GM23338 (cell line): ENCODE data around the gene TAS2R40. TPM values are rescaled to one million over a fixed set of nuclear protein-coding genes. Genes with fewer than 3 reads are reported as not detected.

Experiments
- ATAC-seq: fragments of 200-7000 bp; cut with Tn5 transposase; 3 replicates; pipeline ENCODE4 v1.9.1; 2020
- DNase-seq: peaks from one replicate; pipeline ENCODE4 v3.0.0-alpha.2; 2015; ENCODE audit warnings: low spot score
- H2AFZ ChIP-seq: fragments of 200-600 bp; sonication (generic); 2 replicates; pipeline ENCODE4 v1.8.0; 2016; ENCODE audit warnings: antibody characterized with exemption, mild to moderate bottlenecking, moderate library complexity
- H3F3A ChIP-seq: fragments of 200-600 bp; sonication (generic); replicated peaks from 2 replicates; pipeline ENCODE4 v1.8.0; 2017; ENCODE audit warnings: antibody characterized with exemption, mixed run types, low read depth
- H3K27ac ChIP-seq: fragments of 200-600 bp; sonication (generic); 2 replicates; pipeline ENCODE4 v1.6.1; 2016; ENCODE audit warnings: low read depth
- H3K27me3 ChIP-seq: fragments of 200-600 bp; sonication (generic); 2 replicates; pipeline ENCODE4 v1.8.0; 2016; ENCODE audit warnings: mild to moderate bottlenecking, mixed run types, moderate library complexity; ENCODE audit not compliant: insufficient read depth
- H3K36me3 ChIP-seq: fragments of 200-600 bp; sonication (generic); 2 replicates; pipeline ENCODE4 v1.8.0; 2016; ENCODE audit warnings: mild to moderate bottlenecking; ENCODE audit not compliant: insufficient read depth
- H3K4me1 ChIP-seq: fragments of 200-600 bp; sonication (generic); 2 replicates; pipeline ENCODE4 v1.8.0; 2016; ENCODE audit warnings: mild to moderate bottlenecking, moderate library complexity; ENCODE audit not compliant: insufficient read depth
- H3K4me2 ChIP-seq: fragments of 200-600 bp; sonication (generic); 2 replicates; pipeline ENCODE4 v1.7.1; 2017; ENCODE audit warnings: mixed run types
- H3K4me3 ChIP-seq: fragments of 200-600 bp; sonication (generic); 2 replicates; pipeline ENCODE4 v1.6.1; 2016; ENCODE audit warnings: mixed run types
- H3K79me2 ChIP-seq: fragments of 200-600 bp; sonication (generic); replicated peaks from 2 replicates; pipeline ENCODE4 v1.8.0; 2017; ENCODE audit warnings: mild to moderate bottlenecking; ENCODE audit not compliant: insufficient read depth
- H3K9me2 ChIP-seq: fragments of 200-600 bp; sonication (generic); 2 replicates; pipeline ENCODE4 v1.8.0; 2017; ENCODE audit not compliant: insufficient read depth
- H4K20me1 ChIP-seq: fragments of 200-600 bp; sonication (generic); replicated peaks from 2 replicates; pipeline ENCODE4 v1.8.0; 2017; ENCODE audit warnings: mild to moderate bottlenecking; ENCODE audit not compliant: insufficient read depth
- H3K27ac Mint-ChIP-seq: 2 replicates; pipeline ENCODE4 v1.8.0; 2020; ENCODE audit warnings: inconsistent platforms, mild to moderate bottlenecking, moderate library complexity, mixed read lengths
- H3K27me3 Mint-ChIP-seq: 3 replicates; pipeline ENCODE4 v1.8.0; 2022; ENCODE audit warnings: low read depth, mild to moderate bottlenecking, moderate library complexity, mixed read lengths, inconsistent platforms; ENCODE audit not compliant: insufficient read depth, poor library complexity
- H3K36me3 Mint-ChIP-seq: 3 replicates; pipeline ENCODE4 v1.8.0; 2021; ENCODE audit warnings: low read depth, mild to moderate bottlenecking, inconsistent platforms, moderate library complexity, mixed read lengths
- H3K4me1 Mint-ChIP-seq: 3 replicates; pipeline ENCODE4 v1.8.0; 2020; ENCODE audit warnings: mild to moderate bottlenecking, inconsistent platforms, mixed read lengths
- H3K4me3 Mint-ChIP-seq: 3 replicates; pipeline ENCODE4 v1.8.0; 2021; ENCODE audit warnings: moderate library complexity, mild to moderate bottlenecking, inconsistent platforms, mixed read lengths
- H3K9me3 Mint-ChIP-seq: 3 replicates; pipeline ENCODE4 v1.8.0; 2020; ENCODE audit warnings: moderate library complexity, mild to moderate bottlenecking, inconsistent platforms, mixed read lengths
- CTCF ChIP-seq, 2 experiments: fragments of 200-600 bp in 1 of 2; sonication (generic) in 1 of 2; conservative IDR thresholded peaks; 2 replicates each; pipeline versions ENCODE4 v1.5.1 to v1.6.1; 2016 to 2017; ENCODE audit warnings: antibody characterized with exemption in 2 of 2, low read depth in 2 of 2, mild to moderate bottlenecking in 2 of 2, moderate library complexity in 1 of 2
- EZH2 ChIP-seq: fragments of 200-600 bp; sonication (generic); IDR thresholded peaks from one replicate; pipeline ENCODE4 v1.8.0; 2017; ENCODE audit warnings: antibody characterized with exemption, mild to moderate bottlenecking, low read depth; ENCODE audit not compliant: unreplicated experiment
- EZH2phosphoT487 ChIP-seq: fragments of 200-600 bp; sonication (generic); IDR thresholded peaks from one replicate; pipeline ENCODE4 v1.8.1; 2018; ENCODE audit warnings: antibody characterized with exemption; ENCODE audit not compliant: unreplicated experiment
- NANOG ChIP-seq: IDR thresholded peaks from 2 replicates; pipeline ENCODE4 v1.6.1; 2016; ENCODE audit warnings: antibody characterized with exemption, borderline replicate concordance
- POLR2AphosphoS5 ChIP-seq: IDR thresholded peaks from 2 replicates; pipeline ENCODE4 v1.6.1; 2016; ENCODE audit warnings: antibody characterized with exemption, low read depth
- REST ChIP-seq: IDR thresholded peaks from one replicate; pipeline ENCODE4 v1.6.1; 2018; ENCODE audit warnings: antibody characterized with exemption; ENCODE audit not compliant: unreplicated experiment
- STAT1 ChIP-seq: IDR thresholded peaks from one replicate; pipeline ENCODE4 v1.6.1; 2016; ENCODE audit warnings: antibody characterized with exemption; ENCODE audit not compliant: unreplicated experiment
- ZNF114 ChIP-seq: fragments of 250-450 bp; sonication (Bioruptor Pico); IDR thresholded peaks from 2 replicates; pipeline ENCODE4 v1.5.0; 2020; ENCODE audit warnings: mild to moderate bottlenecking, moderate library complexity
- ZNF462 ChIP-seq: fragments of 250-450 bp; sonication (Bioruptor Pico); IDR thresholded peaks from 2 replicates; pipeline ENCODE4 v1.5.0; 2020; ENCODE audit warnings: mild to moderate bottlenecking, moderate library complexity
- polyA plus RNA-seq: library from polyadenylated mRNA; unstranded; fragments of >200 nt; fragmentation: Nextera tagmentation; extraction: Ambion mirVana; gene quantifications from 2 replicates; pipeline ENCODE4 v1.2.1, GENCODE V29; 2016
- total RNA-seq: library from RNA; depleted of rRNA; stranded (reverse); fragments of >200 nt; shearing (Covaris generic); gene quantifications from 2 replicates; pipeline ENCODE4 v1.2.3, GENCODE V29; 2014
- TF ChIP-seq, protein P1 (sequence below): IDR thresholded peaks from 2 replicates; pipeline ENCODE4 v1.6.1; 2016; ENCODE audit warnings: antibody characterized with exemption

TAS2R40 gene
- total and polyA plus RNA-seq, 2 experiments from 2014 or later, result not detected

DNA sequence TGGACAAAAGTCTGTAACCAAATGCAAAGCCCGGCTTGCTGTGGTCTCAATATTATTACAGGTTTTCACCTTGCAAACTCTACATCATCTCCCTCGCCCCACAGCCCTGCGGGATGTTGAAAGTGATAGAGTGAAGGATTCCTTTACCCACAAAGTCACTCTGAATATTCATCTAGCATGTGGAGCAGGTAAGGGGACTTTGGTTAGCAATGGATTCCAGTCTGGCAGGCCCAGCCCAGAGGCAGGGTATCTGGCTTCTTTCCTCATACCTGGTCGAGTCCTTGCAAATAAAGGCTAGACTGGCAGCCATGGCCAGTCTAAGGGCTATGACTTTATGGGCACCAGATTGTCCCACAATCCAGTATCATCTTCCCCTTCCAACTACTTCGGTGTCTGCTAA is 3.2 kb downstream of the TAS2R40 start:
- DNase-seq (no peak), ATAC-seq (no peak)
- Mint-ChIP-seq H3K27me3 (no peaks in the 10 kb centered on the region), H3K36me3 (no peaks in the 10 kb centered on the region), H3K9me3 (no peaks in the 10 kb centered on the region), H3K4me3 (no peak overlapping the region), H3K27ac (no peak overlapping the region), H3K4me1 (peaks cover 9% of the 10 kb centered on the region; the same call in 2 of the 3 replicates)
- no peak overlapping the region for H3K27ac ChIP-seq
- H3F3A ChIP-seq, result no peaks in the 10 kb centered on the region
- H3K27me3 ChIP-seq, result no peaks in the 10 kb centered on the region
- H3K4me2 ChIP-seq, result no peak overlapping the region
- H3K36me3 ChIP-seq, result no peaks in the 10 kb centered on the region
- peak overlapping the region; percentile 47; the same call in 1 of the 2 replicates for H2AFZ ChIP-seq
- no peak for TF ChIP-seq ZNF462 (CRISPR knock-in tag)
- TF ChIP-seq ZNF114 (CRISPR knock-in tag), result no peak
- H3K4me3 ChIP-seq, result no peak overlapping the region
- H4K20me1 ChIP-seq, result no peaks in the 10 kb centered on the region
- H3K9me2 ChIP-seq, result no peaks in the 10 kb centered on the region
- no peaks in the 10 kb centered on the region for H3K79me2 ChIP-seq
- H3K4me1 ChIP-seq, result peaks cover 15% of the 10 kb centered on the region

- ATAC-seq (no peak), DNase-seq (no peak)
- H3K27me3 Mint-ChIP-seq, result no peaks in the 10 kb centered on the region
- no peak overlapping the region for H3K4me3 ChIP-seq
- H3K4me3 Mint-ChIP-seq, result no peak overlapping the region
- H3K27ac ChIP-seq, result no peak overlapping the region
- no peaks in the 10 kb centered on the region for H3K27me3 ChIP-seq
- H3K27ac Mint-ChIP-seq, result no peak overlapping the region
- no peaks in the 10 kb centered on the region for H3F3A ChIP-seq
- no peaks in the 10 kb centered on the region for H3K36me3 ChIP-seq
- H4K20me1 ChIP-seq, result no peaks in the 10 kb centered on the region
- peaks cover 9% of the 10 kb centered on the region; the same call in 2 of the 3 replicates for H3K4me1 Mint-ChIP-seq
- no peaks in the 10 kb centered on the region for H3K9me2 ChIP-seq
- H3K4me2 ChIP-seq, result no peak overlapping the region
- H2AFZ ChIP-seq, result no peak overlapping the region
- H3K4me1 ChIP-seq, result peaks cover 15% of the 10 kb centered on the region
- no peaks in the 10 kb centered on the region for H3K9me3 Mint-ChIP-seq
- no peaks in the 10 kb centered on the region for H3K79me2 ChIP-seq
- H3K36me3 Mint-ChIP-seq, result no peaks in the 10 kb centered on the region
- TF ChIP-seq EZH2 (no peak), POLR2AphosphoS5 (no peak), EZH2phosphoT487 (no peak), STAT1 (no peak), REST (no peak), CTCF (conservative IDR thresholded peaks at IDR 0.05; ENCODE audit: low read depth in 2 of 2) (no peak), NANOG (no peak), ZNF114 (CRISPR knock-in tag) (no peak)
- TF ChIP-seq, protein P1, sequence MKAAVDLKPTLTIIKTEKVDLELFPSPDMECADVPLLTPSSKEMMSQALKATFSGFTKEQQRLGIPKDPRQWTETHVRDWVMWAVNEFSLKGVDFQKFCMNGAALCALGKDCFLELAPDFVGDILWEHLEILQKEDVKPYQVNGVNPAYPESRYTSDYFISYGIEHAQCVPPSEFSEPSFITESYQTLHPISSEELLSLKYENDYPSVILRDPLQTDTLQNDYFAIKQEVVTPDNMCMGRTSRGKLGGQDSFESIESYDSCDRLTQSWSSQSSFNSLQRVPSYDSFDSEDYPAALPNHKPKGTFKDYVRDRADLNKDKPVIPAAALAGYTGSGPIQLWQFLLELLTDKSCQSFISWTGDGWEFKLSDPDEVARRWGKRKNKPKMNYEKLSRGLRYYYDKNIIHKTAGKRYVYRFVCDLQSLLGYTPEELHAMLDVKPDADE, result no peak
Measured at GRCh38 chr7:143227806-143228205, 6.0 kb downstream of the TAS2R40 start.
